Measurements from ENCODE around the gene C11orf68.

The C11orf68 gene

DNA sequence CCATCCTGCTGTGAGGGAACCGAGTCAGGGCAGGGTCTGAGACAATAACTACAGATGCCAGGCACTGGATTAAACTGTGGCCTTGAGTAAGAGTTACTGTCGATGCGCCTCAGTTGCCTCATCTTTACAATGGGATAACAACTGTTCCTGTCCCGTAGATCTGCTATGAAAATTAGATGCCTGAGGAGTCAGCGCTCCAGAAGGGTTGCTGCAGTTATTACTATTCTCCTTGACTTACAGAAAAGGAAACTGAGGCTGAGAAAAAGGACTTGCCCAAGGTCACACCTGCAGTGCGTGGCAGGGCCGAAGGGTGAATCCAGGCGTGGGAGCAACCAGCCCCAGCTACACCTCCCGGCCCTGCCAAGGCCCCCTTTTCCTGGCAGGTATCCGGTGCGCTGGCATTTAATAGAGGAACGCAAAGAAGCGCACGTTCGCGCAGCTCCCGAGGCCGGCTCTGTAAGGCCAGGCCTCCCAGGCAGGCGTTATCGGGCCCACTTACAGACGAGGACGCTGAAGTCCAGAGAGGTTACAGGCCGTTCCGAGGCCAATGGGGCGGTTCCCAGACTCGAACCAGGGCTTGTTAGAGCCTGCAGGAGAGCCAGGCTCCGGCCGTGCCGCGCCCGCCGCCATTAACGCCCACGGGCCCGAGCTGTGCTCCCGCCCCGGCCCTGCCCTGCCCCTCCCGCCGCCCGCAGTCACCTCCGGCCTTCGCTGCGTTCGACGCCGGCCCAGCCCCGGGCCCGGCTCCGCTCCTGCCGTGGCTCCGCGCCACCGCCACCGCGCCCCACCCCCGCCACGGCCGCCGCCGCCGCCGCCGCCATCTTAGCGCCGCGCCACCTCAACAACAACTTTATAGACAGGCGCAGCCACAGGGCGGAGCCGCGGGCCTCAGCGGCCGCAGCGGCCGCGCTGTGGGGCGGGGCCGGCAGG, at the start of gene C11orf68:
C11orf68 (minus strand) TSS at position 852 of the 930 bp plus-strand sequence; CDS start at position 821, 31 bp downstream.
- DNase-seq (ENCODE audit: low read depth, low spot score): no peak
- Histone ChIP-seq H3K36me3 (ENCODE audit: control insufficient read depth, insufficient read depth, low read length) (peaks cover 4% of the 10 kb centered on the region; the same call in 1 of the 2 replicates), H3K4me3 (ENCODE audit: low read length) (peak within 1 kb of the TSS; percentile 92), H3K9me3 (ENCODE audit: control insufficient read depth, insufficient read depth, low read length) (no peaks in the 10 kb centered on the region), H3K27me3 (ENCODE audit: control insufficient read depth, insufficient read depth, low read length) (no peaks in the 10 kb centered on the region), H3K4me1 (ENCODE audit: control insufficient read depth, insufficient read depth, low read length) (peaks cover 2% of the 10 kb centered on the region; the same call in 1 of the 2 replicates), H3K27ac (ENCODE audit: low read length) (no peak within 1 kb of the TSS)
- WGBS (ENCODE audit: insufficient coverage, insufficient read length): no CpG with 5 or more reads among the region's 77 CpGs

DNA sequence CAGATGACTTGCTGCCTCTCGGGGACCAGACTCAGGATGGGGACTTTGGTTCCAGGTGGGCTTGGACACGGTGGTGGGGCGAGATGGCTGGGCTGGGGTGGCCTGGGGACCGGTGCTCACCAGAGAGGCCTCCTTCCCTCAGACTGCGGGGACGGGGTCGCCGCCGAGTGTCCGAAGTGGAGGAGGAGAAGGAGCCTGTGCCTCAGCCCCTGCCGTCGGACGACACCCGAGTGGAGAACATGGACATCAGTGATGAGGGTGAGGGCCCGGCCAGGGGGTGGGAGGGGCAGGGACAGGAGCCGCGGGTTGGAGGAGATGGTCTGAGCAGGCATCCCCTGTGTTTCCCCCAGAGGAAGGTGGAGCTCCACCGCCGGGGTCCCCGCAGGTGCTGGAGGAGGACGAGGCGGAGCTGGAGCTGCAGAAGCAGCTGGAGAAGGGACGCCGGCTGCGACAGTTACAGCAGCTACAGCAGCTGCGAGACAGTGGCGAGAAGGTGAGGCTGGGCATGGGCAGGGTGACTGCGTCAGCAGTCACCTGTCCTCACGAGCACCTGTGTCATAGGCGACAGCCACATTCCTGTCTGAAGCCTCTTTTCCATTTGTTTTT, 48.6 kb upstream of the C11orf68 start:
- Histone ChIP-seq H3K36me3 (ENCODE audit: control insufficient read depth, insufficient read depth, low read length) (peaks cover 43% of the 10 kb centered on the region), H3K27ac (ENCODE audit: low read length) (no peak overlapping the region), H3K4me3 (ENCODE audit: low read length) (peak overlapping the region; percentile 10; the same call in 1 of the 2 replicates), H3K4me1 (ENCODE audit: control insufficient read depth, insufficient read depth, low read length) (0 out of 2 replicates have a peak, but pooled peaks cover 2% of the 10 kb centered on the region), H3K27me3 (ENCODE audit: control insufficient read depth, insufficient read depth, low read length) (no peaks in the 10 kb centered on the region), H3K9me3 (ENCODE audit: control insufficient read depth, insufficient read depth, low read length) (no peaks in the 10 kb centered on the region)
- no peak for DNase-seq (ENCODE audit: low read depth, low spot score)
- no CpG with 5 or more reads among the region's 30 CpGs for WGBS (ENCODE audit: insufficient coverage, insufficient read length)

DNA sequence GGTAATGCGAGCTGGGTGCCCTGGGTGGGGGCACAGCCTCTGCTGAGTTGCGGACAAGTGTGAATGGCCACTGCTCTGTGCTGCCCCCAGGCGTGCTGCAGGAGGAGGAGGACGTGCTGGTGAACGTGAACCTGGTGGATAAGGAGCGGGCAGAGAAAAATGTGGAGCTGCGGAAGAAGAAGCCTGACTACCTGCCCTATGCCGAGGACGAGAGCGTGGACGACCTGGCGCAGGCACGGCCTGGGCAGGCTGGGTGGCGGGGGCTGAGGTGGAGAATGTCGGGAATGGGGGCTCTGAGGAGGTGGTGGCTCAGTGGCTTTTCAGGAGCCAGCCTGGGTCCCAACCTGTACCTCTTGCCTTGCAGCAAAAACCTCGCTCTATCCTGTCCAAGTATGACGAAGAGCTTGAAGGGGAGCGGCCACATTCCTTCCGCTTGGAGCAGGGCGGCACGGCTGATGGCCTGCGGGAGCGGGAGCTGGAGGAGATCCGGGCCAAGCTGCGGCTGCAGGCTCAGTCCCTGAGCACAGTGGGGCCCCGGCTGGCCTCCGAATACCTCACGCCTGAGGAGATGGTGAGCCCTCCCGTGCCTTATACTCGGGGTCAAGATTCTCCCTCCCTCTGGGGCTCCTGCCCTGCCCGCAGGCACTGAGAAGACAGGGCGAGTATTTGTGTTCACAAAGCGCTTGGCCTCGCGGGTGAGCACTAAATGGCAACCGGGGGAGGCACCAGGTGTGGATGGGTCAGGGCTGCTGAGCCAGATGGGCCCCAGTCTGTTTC, 47.3 kb upstream of the C11orf68 start:
- Histone ChIP-seq H3K27me3 (ENCODE audit: control insufficient read depth, insufficient read depth, low read length) (no peaks in the 10 kb centered on the region), H3K27ac (ENCODE audit: low read length) (no peak overlapping the region), H3K36me3 (ENCODE audit: control insufficient read depth, insufficient read depth, low read length) (peaks cover 43% of the 10 kb centered on the region), H3K9me3 (ENCODE audit: control insufficient read depth, insufficient read depth, low read length) (no peaks in the 10 kb centered on the region), H3K4me3 (ENCODE audit: low read length) (no peak overlapping the region), H3K4me1 (ENCODE audit: control insufficient read depth, insufficient read depth, low read length) (0 out of 2 replicates have a peak, but pooled peaks cover 2% of the 10 kb centered on the region)
- no CpG with 5 or more reads among the region's 36 CpGs for WGBS (ENCODE audit: insufficient coverage, insufficient read length)
- no peak for DNase-seq (ENCODE audit: low read depth, low spot score)

DNA sequence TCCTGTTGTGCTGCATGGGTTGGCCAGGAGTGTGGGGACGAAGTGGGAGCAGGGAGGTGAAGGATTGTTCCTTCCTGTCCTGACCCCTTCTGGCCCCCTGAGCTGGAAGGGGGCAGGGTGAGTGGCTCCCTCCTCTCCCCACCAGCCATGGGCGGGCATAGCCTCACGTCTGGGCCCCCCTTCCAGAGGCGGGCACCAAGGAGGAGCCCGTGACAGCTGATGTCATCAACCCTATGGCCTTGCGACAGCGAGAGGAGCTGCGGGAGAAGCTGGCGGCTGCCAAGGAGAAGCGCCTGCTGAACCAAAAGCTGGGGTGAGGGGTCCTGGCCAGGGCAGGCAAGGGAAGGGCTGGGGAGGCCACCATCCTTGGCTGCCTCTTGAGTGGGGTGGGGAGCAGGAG, 46.0 kb upstream of the C11orf68 start:
- no peak overlapping the region for H3K27ac ChIP-seq (ENCODE audit: low read length)
- WGBS (ENCODE audit: insufficient coverage, insufficient read length): no CpG with 5 or more reads among the region's 10 CpGs
- H3K27me3 ChIP-seq (ENCODE audit: control insufficient read depth, insufficient read depth, low read length): no peaks in the 10 kb centered on the region
- H3K9me3 ChIP-seq (ENCODE audit: control insufficient read depth, insufficient read depth, low read length): no peaks in the 10 kb centered on the region
- no peak for DNase-seq (ENCODE audit: low read depth, low spot score)
- 0 out of 2 replicates have a peak, but pooled peaks cover 2% of the 10 kb centered on the region for H3K4me1 ChIP-seq (ENCODE audit: control insufficient read depth, insufficient read depth, low read length)
- H3K36me3 ChIP-seq (ENCODE audit: control insufficient read depth, insufficient read depth, low read length): peaks cover 43% of the 10 kb centered on the region
- H3K4me3 ChIP-seq (ENCODE audit: low read length): no peak overlapping the region

DNA sequence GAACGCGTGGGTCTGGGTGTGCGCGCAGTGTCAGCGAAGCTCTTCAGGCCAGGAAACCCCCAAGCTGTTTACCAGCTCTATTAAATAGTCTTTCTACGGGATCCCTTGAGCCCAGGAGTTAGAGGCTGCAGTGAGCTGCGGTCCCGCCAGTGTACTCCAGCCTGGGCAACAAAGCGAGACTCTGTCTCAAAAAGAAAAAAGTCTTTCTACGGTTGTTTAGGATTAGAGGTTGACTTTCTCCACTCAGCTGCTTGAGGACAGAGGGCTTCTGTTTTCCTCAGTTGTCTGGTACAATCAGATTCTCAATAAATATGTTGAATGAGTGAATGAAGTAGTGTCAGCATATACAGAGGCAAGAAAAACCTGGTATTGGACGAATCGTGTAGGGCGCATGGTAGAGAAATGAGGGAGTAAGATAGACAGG, 43.3 kb upstream of the C11orf68 start:
- H3K27me3 ChIP-seq (ENCODE audit: control insufficient read depth, insufficient read depth, low read length): no peaks in the 10 kb centered on the region
- no peak for DNase-seq (ENCODE audit: low read depth, low spot score)
- WGBS (ENCODE audit: insufficient coverage, insufficient read length): no CpG with 5 or more reads among the region's 13 CpGs
- H3K4me1 ChIP-seq (ENCODE audit: control insufficient read depth, insufficient read depth, low read length): 0 out of 2 replicates have a peak, but pooled peaks cover 2% of the 10 kb centered on the region
- H3K4me3 ChIP-seq (ENCODE audit: low read length): peak overlapping the region; percentile 99; the same call in 1 of the 2 replicates
- no peak overlapping the region for H3K27ac ChIP-seq (ENCODE audit: low read length)
- H3K36me3 ChIP-seq (ENCODE audit: control insufficient read depth, insufficient read depth, low read length): peaks cover 29% of the 10 kb centered on the region
- H3K9me3 ChIP-seq (ENCODE audit: control insufficient read depth, insufficient read depth, low read length): no peaks in the 10 kb centered on the region

DNA sequence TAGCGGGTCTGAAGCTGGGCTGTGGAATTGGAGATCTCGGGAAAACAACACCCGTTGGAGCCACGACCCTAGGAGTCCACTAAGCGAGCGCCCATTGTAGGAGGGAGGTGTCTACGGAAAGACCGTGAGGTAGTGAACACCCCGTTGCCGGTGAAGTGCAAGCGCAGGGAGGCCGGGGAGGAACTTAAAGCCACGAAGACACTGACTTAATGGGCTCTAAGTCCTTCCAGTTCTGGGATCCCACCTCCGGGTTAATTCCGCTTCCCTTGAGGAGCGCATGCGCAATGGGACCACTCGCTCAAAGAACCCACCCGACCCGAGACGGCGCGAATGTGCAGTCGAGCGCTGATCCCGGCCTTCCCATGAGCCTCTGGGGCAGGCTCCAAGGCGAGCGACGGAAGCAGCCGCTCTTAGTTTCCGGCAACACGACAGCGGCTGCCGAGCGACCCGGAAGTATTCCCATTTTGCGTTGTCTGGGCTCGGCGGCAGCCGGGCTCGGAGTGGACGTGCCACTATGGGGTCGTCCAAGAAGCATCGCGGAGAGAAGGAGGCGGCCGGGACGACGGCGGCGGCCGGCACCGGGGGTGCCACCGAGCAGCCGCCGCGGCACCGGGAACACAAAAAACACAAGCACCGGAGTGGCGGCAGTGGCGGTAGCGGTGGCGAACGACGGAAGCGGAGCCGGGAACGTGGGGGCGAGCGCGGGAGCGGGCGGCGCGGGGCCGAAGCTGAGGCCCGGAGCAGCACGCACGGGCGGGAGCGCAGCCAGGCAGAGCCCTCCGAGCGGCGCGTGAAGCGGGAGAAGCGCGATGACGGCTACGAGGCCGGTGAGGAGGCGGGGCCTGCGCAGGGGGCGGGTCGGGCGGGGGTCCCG, 42.6 kb upstream of the C11orf68 start, which contains the start of gene SART1:
SART1 (plus strand) TSS at position 468 of the 874 bp plus-strand sequence; CDS start at position 515, 47 bp downstream.
- peak within 1 kb of the TSS; percentile 99 for H3K4me3 ChIP-seq (ENCODE audit: low read length)
- no CpG with 5 or more reads among the region's 97 CpGs for WGBS (ENCODE audit: insufficient coverage, insufficient read length)

DNA sequence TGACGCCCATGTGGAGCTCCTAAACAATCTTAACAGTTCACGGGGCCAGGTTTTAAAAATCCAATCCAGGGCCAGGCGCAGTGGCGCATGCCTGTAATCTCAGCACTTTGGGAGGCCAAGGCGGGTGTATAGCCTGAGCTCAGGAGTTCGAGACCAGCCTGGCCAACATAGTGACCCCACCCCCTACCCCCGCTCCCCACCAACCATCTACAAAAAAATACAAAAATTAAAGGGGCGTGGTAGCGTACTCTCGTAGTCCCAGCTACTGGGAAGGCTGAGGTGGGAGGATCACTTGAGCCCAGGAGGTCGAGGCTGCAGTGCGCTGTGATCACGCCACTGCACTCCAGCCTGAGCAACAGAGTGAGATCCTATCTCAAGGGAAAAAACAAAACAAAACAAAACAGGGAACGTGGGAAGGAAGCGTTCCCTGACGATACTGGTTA, 42.0 kb upstream of the C11orf68 start:
- no peak for DNase-seq (ENCODE audit: low read depth, low spot score)
- no peaks in the 10 kb centered on the region for H3K27me3 ChIP-seq (ENCODE audit: control insufficient read depth, insufficient read depth, low read length)
- WGBS (ENCODE audit: insufficient coverage, insufficient read length): no CpG with 5 or more reads among the region's 16 CpGs
- no peak overlapping the region for H3K27ac ChIP-seq (ENCODE audit: low read length)
- no peaks in the 10 kb centered on the region for H3K9me3 ChIP-seq (ENCODE audit: control insufficient read depth, insufficient read depth, low read length)
- 0 out of 2 replicates have a peak, but pooled peaks cover 2% of the 10 kb centered on the region for H3K4me1 ChIP-seq (ENCODE audit: control insufficient read depth, insufficient read depth, low read length)
- H3K36me3 ChIP-seq (ENCODE audit: control insufficient read depth, insufficient read depth, low read length): peaks cover 17% of the 10 kb centered on the region
- peak overlapping the region; percentile 99; the same call in 1 of the 2 replicates for H3K4me3 ChIP-seq (ENCODE audit: low read length)

More for the DNA sequence above, 42.6 kb upstream of the C11orf68 start, which contains the start of gene SART1:
- H3K27me3 ChIP-seq (ENCODE audit: control insufficient read depth, insufficient read depth, low read length): no peaks in the 10 kb centered on the region
- H3K4me1 ChIP-seq (ENCODE audit: control insufficient read depth, insufficient read depth, low read length): 0 out of 2 replicates have a peak, but pooled peaks cover 2% of the 10 kb centered on the region
- peak; percentile 95 for DNase-seq (ENCODE audit: low read depth, low spot score)
- H3K27ac ChIP-seq (ENCODE audit: low read length): no peak within 1 kb of the TSS
- H3K36me3 ChIP-seq (ENCODE audit: control insufficient read depth, insufficient read depth, low read length): peaks cover 23% of the 10 kb centered on the region
- no peaks in the 10 kb centered on the region for H3K9me3 ChIP-seq (ENCODE audit: control insufficient read depth, insufficient read depth, low read length)

DNA sequence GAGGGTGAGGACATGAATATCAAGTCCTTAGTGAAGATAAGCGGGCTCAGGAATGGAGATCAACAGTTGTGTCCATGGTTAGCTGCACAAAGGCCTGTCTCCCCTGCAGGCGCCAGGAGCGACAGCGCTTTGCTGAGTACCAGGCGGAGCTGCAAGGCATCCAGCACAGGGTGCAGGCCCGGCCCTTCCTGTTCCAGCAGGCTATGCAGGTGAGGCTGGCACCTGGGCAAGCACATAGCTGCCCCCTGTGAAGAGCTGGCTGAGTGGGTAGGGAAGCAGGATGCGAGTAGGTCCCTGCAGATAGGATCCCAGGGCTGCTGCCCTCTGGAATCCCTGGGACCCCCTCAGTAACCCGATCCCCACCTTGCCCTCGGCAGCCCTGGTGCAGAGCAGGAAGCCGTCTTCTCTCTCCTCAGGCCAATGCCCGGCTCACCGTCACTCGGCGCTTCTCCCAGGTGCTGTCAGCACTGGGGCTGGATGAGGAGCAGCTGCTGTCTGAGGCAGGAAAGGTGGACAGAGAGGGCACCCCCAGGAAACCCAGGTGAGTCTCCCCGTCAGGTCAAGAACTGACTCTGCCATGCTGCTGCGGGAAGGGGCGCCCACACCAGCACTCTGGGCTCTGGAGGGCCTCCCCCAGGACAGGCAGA, 40.0 kb upstream of the C11orf68 start:
- DNase-seq (ENCODE audit: low read depth, low spot score): no peak
- no peaks in the 10 kb centered on the region for H3K27me3 ChIP-seq (ENCODE audit: control insufficient read depth, insufficient read depth, low read length)
- WGBS (ENCODE audit: insufficient coverage, insufficient read length): no CpG with 5 or more reads among the region's 17 CpGs
- H3K9me3 ChIP-seq (ENCODE audit: control insufficient read depth, insufficient read depth, low read length): no peaks in the 10 kb centered on the region
- no peaks in the 10 kb centered on the region for H3K36me3 ChIP-seq (ENCODE audit: control insufficient read depth, insufficient read depth, low read length)
- H3K4me1 ChIP-seq (ENCODE audit: control insufficient read depth, insufficient read depth, low read length): 0 out of 2 replicates have a peak, but pooled peaks cover 3% of the 10 kb centered on the region
- no peak overlapping the region for H3K27ac ChIP-seq (ENCODE audit: low read length)
- no peak overlapping the region for H3K4me3 ChIP-seq (ENCODE audit: low read length)

DNA sequence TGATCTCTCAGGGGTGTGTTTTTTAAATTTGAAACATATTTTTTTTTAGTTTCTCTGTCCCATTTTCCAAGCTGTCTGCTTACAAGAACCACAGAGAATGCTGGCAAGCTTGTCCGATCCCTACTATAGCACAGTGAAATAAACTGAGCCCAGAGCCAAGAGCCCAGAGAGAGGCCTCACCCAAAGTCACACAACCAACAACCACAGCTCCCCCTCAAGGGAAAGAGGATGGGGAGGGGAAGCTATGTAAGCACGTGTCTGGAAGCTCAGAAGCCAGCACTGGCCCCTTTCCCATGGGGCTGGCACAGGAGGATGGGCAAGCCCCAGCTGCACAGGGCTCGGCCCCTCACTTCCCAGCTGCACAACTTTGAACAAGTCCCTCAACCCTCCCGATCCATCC, 39.4 kb upstream of the C11orf68 start:
- no peak for DNase-seq (ENCODE audit: low read depth, low spot score)
- Histone ChIP-seq H3K27me3 (ENCODE audit: control insufficient read depth, insufficient read depth, low read length) (no peaks in the 10 kb centered on the region), H3K4me1 (ENCODE audit: control insufficient read depth, insufficient read depth, low read length) (0 out of 2 replicates have a peak, but pooled peaks cover 3% of the 10 kb centered on the region), H3K4me3 (ENCODE audit: low read length) (no peak overlapping the region), H3K36me3 (ENCODE audit: control insufficient read depth, insufficient read depth, low read length) (no peaks in the 10 kb centered on the region), H3K9me3 (ENCODE audit: control insufficient read depth, insufficient read depth, low read length) (no peaks in the 10 kb centered on the region), H3K27ac (ENCODE audit: low read length) (no peak overlapping the region)
- no CpG with 5 or more reads among the region's 4 CpGs for WGBS (ENCODE audit: insufficient coverage, insufficient read length)
